Measurements from ENCODE around the gene RENBP.

The RENBP gene

DNA sequence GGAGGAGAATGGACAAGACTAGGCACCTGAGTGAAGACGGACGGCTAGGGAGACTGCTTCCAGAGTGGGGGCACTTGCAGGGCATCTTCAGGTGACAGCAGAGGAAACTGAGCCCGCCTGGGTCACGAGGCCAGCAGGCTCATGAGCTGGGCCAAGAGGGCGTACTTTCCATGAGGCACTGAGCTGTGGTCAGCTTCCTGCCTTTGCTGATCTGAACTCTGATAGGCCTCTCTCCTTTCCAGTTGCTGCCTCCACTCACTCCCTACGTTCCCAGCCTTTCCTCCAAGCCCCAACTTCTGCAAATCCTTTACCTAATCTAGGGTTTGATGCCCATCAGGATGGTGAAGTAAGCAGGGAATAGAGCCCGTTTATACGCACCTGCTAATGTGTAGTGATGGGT is 57.1 kb downstream of the RENBP start:
- DNase-seq (ENCODE audit: low read depth): no peak

DNA sequence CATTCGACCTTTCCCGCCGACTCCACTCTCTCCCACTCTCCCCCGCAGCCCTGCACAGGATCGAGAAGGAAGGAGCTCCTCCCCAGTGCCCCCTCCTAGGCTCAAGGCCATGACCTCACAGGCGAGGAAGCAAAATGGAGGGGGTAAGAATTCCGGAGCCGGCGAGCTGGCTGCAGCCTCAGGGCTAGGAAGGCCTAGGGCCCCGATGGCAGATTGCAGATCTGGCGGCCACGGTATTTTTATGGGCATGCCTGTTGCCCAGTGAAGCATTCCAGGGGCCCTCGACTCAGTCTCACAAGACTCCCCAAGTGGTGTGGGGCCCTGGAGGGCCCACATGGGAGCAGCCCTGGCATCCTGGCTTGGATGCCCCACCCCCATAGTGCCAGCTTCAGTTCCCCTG is 57.5 kb downstream of the RENBP start:
- DNase-seq (ENCODE audit: low read depth): no peak

DNA sequence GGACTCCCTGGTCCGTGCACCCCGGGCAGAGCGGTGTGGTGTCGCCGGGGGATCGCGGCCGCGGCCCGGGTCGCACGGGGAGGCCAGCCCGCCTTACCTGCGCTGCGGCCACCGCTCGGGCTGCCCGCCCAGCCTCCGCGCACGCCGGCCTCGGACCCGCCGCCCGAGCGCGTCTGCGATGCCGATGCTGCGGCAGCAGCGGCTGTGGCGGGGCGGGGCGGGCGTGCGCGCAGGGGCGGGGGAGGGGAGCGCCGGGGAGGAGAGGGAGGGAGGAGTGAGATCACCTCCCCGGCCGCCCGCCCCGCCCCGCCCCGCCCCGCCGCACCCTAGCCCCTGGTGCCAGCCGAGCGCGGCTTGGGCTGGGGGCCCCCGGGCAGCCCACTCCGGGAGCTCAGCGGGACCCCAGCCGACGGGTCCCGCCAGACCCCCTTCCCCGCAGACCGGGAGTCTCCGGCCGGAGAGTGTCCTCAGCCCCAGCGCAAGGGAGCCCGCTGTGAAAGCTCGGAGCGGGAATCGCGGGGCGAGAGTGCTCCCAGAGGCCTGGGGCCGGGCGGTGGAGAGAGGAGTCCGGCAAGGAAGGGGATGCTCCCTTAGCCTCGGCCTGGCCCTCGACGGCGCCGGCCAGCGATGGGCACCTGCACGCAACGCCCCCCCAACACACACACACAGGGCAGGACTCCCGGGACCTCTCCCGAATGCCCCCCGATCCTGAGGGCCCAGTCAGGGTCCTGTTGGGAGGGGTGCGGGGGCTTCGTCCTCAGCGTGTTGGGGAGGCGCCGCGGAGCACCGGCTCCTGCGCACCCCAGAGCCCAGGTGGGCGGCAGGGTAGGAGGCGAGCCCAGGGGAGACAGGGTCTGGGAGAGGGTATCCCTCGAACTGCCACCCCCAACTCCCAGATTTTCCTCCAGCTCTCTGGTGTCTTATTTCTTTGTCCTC is 58.2 kb downstream of the RENBP start, which contains the start of gene L1CAM:
Gene L1CAM (minus strand): TSS at position 206 of the 936 bp plus-strand sequence. CDS start 10,337 bp downstream, outside the sequence.
- DNase-seq (ENCODE audit: low read depth): no peak

Data from stromal cell of bone marrow (primary cell).